Measurements from ENCODE around the gene CEP170.

GRCh38 chr1:243261390-243261789, 6.3 kb upstream of the CEP170 start:
- TF ChIP-seq CTCF (IDR thresholded peaks at IDR 0.05) (no peak), ZFX (IDR thresholded peaks at IDR 0.05; ENCODE audit: borderline replicate concordance) (no peak)
